Activated T-helper 1 cell treated with Interleukin-2 at 50 U/mL for 16 hours (primary cell): ENCODE data around the gene CREB3.

Source experiments
- DNase-seq: peaks from one replicate; pipeline ENCODE4 v3.0.0-alpha.2; 2020; ENCODE audit warnings: low read depth

Gene CREB3

DNA sequence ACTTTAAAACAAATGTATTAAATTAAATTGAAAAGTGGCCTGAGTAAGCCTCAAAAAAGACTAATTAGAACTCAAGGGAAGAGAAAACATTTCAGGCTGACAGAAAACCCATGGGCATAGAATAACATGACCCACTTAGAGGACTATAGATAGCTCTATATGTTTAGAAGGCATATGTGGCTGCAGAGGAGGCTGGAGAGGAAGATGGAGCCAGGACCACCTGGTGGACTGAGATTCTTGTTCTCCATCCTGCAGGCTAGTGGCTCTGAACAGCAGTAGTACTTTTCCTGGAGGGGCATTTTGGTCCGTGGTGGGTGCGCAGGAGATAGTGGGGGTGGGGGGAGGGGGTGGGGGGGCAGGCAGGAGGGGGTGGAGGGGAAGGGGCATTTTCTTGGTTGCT lies 48.6 kb downstream of the CREB3 start:
- no peak for DNase-seq

DNA sequence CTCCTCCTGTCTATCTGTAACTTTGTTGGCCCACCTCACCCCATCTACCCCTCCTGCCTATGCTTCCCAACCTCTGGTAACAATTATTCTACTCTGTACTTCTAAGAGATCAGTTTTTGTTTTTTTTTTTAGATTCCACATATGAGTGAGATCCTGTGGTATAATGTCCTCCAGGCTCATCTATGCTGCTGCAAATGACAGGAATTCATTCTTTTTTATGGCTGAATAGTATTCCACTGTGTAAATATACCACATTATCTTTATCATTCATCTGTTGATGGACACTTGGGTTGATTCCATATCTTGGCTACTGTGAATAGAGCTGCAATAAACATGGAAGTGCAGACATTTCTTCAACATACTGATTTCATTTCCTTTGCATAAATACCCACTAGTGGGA lies 51.0 kb downstream of the CREB3 start:
- DNase-seq = no peak
